HG03342 (cell line): Measurements from ENCODE around the gene ETF1.
"Not testable (repeated sequence)": the region's sequence is repeated elsewhere in the genome, so short reads cannot be mapped to it uniquely, and the experiment has no call there.

Experiments used
- ATAC-seq: cut with Tn5 transposase; IDR thresholded peaks from one replicate; pipeline ENCODE4 v1.9.1; 2021; ENCODE audit warnings: mild to moderate bottlenecking, moderate library complexity; ENCODE audit not compliant: unreplicated experiment

ETF1 gene

DNA sequence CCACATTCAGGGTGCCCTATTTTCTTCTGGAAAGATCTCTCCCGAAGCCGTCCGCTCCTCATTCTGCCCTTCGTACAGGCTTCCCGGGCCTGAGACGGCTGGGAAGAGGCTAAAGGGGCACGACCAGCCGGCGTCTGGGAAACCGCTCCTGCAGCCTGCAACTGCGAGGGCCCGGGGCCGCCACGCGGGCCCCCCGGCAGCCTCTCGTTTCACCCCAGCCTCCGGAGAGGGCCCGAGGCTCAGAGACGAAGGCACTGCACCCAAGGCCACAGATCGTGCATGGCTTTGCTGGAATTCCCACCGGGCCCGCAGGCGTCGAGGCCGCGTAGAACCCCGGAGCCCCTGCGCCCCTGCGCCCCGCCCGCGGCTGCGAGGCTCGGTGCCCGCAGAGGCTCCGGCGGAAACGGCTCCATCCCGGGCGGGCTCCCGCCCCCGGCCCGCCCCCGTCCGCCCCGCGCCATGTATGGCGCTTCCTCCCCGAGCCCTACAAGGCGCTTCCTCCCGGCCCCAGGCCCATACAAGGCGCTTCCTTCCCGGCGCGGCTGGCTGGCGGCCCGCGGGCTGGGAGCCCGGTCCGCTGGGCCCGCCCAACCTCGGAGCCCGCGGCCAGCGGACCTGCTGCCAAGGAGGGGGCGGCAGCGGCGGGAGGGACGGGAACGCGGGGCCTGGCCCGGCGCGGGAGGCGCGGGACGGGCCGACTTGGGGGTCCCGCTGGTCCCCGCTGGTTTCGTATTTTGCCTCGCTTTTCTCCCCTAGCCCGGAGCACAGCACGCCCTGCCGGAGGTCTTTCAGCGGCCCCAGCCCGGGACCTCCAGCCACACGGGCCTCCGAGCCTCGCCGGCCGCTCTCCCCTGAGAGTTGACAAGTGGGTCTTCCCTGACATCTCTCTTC, 51.1 kb downstream of the ETF1 start:
- peak; percentile 99 for ATAC-seq

DNA sequence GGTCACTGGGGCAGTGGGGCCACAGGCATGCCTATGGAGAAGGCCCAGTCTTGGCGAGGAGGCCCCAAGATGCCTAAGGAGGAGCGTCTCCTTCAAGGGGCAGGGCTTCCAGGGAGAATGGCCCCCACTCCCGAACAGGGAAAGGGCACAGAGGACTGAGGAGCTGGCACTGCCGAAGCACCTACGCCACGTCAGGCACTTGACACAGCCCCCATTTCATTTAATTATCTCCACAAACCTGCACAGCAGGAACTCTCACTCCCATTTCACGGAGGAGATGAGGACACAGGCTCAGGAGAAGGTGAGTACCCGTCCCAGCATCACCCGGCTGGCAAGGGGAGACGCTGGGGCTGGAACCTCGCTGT, 51.8 kb downstream of the ETF1 start:
- no peak for ATAC-seq

DNA sequence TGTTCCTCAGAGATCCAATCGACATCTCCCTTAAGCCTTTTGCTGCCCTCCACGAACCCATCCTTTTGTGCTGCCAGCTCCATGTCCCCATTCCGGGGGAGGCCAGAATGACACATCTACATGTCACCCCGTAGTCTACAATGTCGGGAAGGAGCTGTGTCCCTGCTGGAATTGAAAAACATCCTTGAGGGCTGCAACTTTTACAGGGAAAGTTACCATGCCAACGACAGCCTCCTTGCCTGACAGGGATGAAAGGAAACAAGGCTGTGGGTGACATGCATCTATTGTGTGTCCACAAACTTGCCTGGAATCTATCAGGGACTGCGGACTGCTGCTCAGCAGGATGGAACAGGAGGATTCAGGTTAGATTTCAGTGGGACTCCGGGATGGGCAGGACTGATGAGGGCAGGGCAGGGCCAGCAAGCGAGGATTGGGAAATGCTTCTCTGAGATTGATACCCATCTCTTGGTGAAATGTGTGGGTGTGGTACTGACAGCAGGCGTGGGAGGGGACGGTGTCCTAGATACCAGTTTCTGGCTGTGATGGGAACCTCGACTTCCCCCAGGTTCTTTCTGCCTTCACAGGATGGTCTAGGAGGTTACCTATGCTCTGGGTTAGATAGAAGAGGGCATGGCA, 52.3 kb downstream of the ETF1 start:
- no peak for ATAC-seq

DNA sequence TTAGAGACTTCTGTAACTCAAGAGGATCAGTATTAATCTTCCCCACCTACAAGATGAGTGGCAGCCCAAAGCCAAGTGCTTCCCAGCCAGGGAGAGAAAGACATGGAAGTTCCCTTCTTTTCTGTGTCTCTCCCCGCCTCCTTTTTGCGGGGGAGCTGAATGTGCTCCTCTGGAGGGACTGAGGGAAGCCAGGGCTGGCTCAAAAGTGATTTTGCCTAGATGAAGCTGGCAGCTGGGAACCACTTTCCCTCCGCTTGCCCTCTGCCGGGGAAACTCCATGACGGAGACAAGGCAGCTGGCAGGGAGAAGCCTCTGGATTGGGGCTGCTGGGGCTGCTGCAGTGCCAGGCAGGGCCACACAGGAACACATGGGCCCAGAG, 53.4 kb downstream of the ETF1 start:
- ATAC-seq, result no peak

DNA sequence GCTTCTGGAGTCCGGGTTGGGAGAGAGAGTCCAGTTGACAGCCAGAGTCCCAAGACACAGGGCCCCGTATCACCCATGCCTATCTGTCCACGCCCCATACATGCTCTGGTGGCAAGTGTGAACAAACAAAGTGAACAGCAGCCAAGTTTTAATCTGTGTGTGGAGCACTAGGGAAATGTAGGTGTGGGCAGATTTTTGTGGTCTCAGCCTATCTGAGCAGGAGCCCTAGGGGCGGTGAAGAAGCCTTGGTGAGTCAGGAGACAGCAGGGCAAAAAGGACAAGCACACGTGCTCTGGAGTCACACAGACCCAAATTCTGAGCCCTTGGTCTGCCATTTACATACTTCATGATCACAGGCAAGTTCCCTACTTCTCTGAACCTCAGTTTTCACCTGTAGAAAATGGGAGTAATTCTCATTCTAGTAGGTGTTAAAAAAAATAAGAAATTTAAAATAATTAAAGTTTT, 54.5 kb downstream of the ETF1 start:
- ATAC-seq, result no peak

DNA sequence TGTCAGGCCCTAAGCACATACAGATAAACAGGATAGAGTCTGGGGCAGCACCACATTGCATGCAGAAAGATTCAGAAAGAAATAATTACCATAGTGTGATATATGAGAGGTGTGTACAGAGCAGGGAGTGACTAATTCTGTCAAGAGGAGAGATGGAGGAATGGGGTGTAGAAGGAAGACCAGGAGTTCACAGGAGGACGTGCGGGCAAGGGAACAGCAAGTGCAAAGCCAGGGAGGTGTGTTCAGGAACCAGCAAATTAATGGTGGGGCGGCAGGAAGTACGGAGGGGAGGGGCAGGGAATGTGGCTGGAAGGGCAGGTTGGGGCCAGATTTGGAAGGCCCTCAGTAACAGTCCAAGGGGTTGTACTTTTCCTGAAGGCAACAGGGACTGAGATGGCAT, 60.4 kb downstream of the ETF1 start:
- ATAC-seq, result no peak

DNA sequence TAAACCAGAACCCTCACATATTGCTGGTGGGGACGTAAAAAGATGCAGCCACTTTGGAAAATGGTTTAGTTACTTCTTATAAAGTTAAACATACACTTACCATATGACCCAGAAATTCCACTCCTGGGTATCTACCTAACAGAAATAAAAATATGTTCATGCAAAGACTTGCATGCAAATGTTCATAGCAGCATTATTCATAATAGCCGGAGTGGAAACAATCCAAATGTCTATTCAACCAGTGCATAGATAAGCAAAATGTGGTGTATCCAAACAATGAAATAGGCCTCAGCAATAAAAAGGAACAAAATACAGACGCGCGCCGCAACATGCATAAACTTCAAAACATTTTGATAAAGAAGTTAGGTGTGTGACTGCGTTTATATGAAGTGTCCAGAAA, 66.1 kb downstream of the ETF1 start:
- no peak for ATAC-seq

DNA sequence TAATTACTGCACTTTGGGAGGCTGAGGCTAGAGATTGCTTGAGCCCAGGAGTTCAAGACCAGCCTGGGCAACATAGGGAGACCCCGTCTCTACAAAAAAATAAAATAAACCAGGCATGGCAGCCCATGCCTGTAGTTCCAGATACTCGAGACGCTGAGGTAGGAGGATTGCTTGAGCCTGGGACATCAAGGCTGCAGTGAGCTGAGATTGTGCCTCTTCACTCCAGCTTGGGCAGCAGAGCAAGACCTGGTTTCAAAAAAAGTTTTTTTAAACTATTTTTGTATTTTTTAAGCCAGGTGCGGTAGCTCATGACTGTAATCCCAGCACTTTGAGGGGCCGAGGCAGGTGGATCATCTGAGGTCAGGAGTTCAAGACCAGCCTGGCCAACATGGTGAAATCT, 69.9 kb downstream of the ETF1 start:
- ATAC-seq, result not testable (repeated sequence)

DNA sequence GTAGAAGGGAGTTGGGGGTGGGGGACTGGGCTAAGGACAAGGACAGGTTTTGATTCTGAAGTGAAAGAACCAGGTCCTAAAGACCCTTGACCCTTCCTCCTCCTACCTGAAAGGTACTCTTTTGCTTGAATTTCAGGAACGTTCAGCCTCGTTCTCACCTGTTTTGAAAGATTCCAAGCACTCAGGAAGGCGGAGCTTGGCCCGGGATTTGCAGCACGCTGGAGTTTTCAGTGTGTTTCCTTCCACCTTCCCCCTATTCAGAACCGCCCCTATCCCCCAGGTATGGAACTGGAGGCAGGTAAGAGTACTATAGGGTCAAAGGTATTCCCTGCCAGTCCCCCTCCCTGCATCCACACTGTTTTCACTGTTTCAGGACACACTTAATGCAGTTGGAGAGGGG, 70.7 kb downstream of the ETF1 start:
- no peak for ATAC-seq

DNA sequence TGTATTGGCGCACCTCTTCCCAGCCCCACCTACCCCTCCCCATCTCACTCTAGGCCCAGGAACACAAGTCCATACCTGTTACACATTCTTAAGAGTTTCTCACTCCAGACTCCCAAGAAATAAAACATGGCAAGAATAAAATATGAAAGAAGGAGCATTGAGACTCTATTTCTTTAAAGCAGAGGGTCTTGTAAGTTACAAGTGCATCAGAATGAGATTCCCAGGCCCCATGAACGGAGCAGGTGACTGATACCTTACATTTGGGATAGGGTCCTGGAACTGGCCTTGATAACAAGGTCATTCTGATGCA, 72.0 kb downstream of the ETF1 start:
- ATAC-seq, result no peak

DNA sequence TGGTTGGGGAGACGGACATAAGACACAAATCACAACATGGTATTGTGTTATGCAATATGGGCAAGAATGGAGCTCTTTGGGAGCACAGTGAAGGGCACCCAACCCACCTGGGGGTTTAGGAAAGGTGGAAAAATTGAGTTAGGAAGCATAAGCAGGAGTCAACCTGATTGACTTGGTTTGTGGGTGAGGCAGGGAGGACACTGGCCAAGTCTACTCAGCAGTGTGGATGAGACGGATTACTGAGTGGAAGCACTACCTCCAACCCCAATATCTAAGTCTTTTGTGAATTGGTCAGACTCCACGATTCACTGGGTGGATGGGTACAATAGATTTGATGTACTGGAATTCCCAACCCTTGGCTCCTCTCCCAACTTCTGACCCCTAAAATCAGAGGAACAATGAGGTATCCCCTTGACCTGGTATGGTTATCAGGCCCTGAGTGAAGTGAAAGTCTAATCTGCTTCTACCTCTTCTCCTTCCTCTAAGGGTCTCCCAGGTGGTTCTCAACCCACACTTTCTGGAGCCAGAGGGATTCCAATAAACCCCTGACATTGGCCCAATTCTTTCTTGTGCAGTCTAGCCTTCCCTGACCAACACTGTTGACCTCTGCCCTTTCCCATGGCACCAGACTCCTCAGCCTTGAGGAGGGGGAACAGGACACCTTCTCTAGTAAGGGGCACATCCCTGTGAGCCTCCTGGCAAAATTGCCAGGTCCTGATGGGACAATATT, 72.5 kb downstream of the ETF1 start:
- no peak for ATAC-seq

DNA sequence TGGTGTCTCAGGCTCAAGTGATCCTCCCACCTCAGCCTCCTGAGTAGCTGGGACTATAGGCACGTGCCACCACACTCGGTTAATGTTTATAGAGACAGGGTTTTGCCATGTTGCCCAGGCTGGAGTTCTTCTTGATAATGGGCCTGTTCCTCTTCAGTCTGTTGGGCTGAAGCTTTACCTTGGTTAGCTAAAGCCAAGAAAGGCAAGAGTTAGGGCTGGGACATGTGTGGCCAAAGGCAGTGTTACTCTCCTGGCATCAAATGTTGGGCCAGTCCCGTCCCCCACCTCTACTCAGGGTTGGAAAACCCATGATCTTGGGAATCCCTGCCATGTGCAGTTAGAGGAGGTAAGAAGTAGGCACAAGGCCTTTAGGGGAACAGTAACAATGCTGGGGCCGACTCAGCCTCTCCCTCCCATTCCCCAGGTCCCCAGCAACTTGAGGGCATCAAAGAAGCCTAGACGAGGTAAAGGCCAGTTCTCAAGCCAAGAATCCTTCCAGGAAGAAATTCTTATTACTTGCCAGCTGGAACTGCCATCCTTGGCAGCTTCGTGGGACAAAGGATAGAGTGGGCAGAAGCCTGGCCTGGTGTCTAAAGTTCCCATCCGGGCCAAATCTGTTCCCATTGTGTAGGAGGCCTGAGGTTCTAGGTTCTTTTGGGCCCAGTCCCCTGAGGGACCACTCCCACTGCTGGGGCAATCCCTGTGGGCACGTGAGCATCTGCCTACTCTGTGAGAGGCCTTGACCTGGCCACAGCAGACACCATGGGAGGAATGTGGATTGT, 73.3 kb downstream of the ETF1 start:
- ATAC-seq, result no peak

DNA sequence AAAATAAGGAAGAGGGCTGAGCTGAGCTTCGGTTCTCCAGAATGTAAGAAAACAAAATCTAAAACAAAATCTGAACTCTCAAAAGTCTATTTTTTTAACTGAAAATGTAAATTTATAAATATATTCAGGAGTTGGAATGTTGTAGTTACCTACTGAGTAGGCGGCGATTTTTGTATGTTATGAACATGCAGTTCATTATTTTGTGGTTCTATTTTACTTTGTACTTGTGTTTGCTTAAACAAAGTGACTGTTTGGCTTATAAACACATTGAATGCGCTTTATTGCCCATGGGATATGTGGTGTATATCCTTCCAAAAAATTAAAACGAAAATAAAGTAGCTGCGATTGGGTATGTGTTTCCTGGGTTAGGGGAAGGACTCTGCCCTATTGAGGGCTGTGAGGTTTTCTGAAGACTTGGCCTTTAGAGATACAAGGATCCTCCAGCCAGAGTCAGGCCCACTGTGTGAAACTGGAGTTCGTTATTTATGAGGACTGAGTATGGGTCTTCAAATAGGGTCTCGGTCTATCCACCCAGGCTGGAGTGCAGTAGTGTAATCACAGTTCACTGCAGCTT, 74.0 kb downstream of the ETF1 start:
- ATAC-seq, result no peak

DNA sequence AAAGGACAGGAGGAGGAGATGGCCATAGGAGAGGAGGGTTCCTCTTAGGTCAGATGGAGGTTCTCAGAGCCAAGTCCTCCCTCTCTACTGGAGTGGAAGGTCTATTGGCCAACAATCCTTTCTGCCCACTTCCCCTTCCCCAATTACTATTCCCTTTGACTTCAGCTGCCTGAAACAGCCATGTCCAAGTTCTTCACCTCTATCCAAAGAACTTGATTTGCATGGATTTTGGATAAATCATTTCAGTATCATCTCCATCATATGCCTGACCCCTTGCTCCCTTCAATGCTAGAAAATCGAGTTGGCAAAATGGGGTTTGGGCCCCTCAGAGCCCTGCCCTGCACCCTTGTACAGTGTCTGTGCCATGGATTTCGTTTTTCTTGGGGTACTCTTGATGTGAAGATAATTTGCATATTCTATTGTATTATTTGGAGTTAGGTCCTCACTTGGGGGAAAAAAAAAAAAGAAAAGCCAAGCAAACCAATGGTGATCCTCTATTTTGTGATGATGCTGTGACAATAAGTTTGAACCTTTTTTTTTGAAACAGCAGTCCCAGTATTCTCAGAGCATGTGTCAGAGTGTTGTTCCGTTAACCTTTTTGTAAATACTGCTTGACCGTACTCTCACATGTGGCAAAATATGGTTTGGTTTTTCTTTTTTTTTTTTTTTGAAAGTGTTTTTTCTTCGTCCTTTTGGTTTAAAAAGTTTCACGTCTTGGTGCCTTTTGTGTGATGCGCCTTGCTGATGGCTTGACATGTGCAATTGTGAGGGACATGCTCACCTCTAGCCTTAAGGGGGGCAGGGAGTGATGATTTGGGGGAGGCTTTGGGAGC, 74.7 kb downstream of the ETF1 start:
- no peak for ATAC-seq

DNA sequence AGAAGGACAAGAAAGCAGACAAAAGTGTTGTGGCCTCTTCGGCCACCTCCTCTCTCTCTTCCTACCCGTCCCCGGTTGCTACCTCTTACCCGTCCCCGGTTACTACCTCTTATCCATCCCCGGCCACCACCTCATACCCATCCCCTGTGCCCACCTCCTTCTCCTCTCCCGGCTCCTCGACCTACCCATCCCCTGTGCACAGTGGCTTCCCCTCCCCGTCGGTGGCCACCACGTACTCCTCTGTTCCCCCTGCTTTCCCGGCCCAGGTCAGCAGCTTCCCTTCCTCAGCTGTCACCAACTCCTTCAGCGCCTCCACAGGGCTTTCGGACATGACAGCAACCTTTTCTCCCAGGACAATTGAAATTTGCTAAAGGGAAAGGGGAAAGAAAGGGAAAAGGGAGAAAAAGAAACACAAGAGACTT, 75.3 kb downstream of the ETF1 start:
- no peak for ATAC-seq

DNA sequence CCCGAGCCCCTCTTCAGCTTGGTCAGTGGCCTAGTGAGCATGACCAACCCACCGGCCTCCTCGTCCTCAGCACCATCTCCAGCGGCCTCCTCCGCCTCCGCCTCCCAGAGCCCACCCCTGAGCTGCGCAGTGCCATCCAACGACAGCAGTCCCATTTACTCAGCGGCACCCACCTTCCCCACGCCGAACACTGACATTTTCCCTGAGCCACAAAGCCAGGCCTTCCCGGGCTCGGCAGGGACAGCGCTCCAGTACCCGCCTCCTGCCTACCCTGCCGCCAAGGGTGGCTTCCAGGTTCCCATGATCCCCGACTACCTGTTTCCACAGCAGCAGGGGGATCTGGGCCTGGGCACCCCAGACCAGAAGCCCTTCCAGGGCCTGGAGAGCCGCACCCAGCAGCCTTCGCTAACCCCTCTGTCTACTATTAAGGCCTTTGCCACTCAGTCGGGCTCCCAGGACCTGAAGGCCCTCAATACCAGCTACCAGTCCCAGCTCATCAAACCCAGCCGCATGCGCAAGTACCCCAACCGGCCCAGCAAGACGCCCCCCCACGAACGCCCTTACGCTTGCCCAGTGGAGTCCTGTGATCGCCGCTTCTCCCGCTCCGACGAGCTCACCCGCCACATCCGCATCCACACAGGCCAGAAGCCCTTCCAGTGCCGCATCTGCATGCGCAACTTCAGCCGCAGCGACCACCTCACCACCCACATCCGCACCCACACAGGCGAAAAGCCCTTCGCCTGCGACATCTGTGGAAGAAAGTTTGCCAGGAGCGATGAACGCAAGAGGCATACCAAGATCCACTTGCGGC, 75.9 kb downstream of the ETF1 start:
- no peak for ATAC-seq

DNA sequence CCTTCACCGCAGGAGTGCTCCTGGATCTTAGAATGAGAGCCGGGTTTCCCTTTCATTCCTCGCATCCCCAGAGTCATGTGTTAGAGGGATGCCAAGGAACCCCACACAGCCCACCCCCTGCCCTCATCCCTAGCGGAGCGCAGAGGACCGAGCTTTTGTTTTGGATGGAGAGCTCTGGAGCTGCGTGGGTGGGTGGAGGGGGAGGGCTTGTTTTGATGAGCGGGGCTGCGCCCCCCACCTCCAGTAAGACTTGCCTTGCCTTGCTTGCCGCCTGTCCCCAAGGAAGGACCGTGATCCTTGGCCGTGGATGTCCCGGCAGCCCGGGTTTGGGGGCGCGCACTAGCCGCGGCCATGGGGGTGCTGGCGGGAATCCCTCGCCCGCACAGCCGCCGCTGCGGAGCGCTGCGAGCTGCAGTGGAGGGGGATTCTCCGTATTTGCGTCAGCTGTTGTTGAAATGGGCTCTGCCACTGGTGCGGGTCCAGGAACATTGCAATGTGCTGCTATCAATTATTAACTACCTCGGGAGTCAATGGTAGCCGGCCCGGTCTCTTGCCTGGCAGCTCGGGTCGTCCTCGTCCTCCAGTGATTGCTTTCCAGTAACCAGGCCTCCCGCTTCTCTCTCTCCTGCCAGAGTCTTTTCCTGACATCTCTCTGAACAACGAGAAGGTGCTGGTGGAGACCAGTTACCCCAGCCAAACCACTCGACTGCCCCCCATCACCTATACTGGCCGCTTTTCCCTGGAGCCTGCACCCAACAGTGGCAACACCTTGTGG, 76.7 kb downstream of the ETF1 start:
- no peak for ATAC-seq
